Activated CD8-positive, alpha-beta memory T cell treated with anti-CD3 and anti-CD28 coated beads for 24 hours (primary cell): Measurements from ENCODE around the gene RAB30.

Experiments
- DNase-seq: peaks from one replicate; pipeline ENCODE4 v3.0.0-alpha.2; 2020

RAB30 gene

GRCh38 chr11:83071567-83072349 is at the start of gene RAB30:
TSS of gene RAB30 (minus strand) at chr11:83071897. CDS start at chr11:82997316, 74,581 bp downstream.
- peak; percentile 93 for DNase-seq

DNA sequence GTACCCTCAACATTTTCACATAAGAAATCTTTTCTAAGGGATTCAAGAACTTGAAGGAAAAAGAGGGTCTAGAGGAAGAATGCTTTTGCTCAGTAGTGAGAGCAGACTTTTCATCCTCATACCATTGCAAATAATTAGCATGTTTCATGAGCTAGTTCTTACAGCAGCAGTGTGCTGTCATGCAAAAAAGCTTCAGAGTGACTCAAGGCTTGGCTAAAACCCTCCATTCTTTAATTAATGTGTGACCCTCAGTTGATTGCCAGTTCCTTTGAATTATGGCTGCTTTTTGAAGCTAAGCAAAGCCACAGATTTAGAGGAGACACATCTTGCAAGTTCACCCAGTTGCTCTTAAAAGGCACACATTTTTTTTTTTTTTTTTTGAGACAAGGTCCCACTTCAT is 48.6 kb upstream of the RAB30 start:
- DNase-seq = no peak

DNA sequence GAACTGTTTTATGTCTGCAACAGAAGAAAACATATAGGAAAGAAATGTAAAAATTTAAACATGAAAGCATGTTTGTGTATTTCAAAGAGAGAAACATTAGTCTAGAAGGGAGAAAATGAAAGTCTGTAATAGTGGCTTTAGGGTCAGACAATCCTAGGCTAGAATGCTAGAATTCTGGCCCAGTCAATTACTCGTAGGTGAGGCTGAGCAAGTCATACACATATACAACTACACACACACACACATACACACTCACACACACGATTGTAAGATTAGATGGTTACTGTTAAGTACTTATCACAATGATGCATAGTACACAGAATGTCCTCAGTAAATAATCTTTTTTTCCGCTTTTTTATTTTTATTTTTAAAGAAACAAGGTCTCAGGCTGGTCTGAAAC is 47.5 kb upstream of the RAB30 start:
- no peak for DNase-seq

- no peak for DNase-seq
Observed at GRCh38 chr11:83118814-83119213, 47.1 kb upstream of the RAB30 start.

GRCh38 chr11:83116015-83116641 is 44.4 kb upstream of the RAB30 start:
- no peak for DNase-seq

- no peak for DNase-seq
Observed at GRCh38 chr11:83115551-83115950, 43.9 kb upstream of the RAB30 start.

GRCh38 chr11:83115026-83115425 is 43.3 kb upstream of the RAB30 start:
- no peak for DNase-seq

DNA sequence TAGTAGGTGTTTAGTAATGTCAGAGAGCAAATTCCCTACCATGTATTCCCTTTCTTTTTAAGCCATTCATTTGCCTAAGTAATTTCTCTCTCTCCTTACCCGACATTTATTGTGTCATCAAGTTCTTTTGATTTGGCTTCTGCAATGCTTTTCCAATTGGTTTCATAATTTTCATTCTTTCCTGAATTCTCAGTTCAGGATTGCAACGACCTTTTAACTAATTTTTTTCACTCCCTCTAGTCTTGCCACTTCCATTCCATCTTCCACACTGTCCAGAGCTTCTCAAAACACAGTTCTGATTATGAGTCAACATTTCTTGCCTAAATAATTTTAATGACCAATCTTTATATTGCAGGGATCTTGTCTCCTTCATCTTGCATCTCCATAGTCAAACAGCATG is 41.2 kb upstream of the RAB30 start:
- DNase-seq = no peak

- no peak for DNase-seq
Observed at GRCh38 chr11:83105168-83105567, 33.5 kb upstream of the RAB30 start.

GRCh38 chr11:83102834-83103233 is 31.1 kb upstream of the RAB30 start:
- no peak for DNase-seq

- no peak for DNase-seq
Observed at GRCh38 chr11:83097429-83098075, 25.9 kb upstream of the RAB30 start.

GRCh38 chr11:83093634-83094033 is 21.9 kb upstream of the RAB30 start:
- DNase-seq = no peak

DNA sequence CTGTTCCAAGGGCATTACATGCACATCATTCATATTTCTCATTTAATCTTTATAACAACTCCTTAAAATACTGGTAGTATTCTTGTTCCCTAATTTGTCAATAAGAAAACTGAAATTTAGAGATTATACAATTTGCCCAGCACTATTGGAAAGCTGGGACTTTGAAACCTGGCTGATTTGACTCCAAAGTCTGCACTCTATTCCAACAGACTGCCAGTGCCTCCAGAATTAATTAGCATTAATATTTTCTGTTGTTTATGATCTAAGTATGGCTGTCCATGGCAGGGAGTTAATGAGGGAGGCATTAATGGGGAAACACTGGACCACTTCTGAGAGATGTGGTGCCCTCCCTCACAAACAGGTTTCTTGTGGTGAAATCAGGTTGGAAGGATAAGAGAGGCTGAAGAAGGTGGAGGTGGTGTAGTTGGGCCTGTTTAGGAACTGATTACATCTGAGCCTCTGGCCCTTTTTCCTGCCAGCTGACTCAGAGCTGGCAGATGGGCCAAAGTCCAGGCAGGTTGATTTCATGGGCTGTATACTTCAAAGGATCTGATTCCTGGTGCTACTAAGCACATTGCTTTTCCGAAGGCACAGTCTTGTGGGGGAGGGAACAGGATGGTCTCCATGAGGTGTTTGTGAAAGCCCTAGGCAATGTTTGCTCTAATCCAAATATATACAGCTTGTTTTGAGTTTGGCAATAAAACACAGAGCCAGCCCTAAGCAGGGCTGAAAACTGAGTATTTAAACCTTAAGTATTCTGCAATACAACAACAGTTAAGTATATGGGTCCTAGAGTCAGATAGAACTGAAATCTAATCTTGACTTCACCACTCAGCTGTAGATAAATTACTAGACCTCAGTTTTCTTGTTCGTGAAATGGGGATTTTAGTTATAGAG is 21.0 kb upstream of the RAB30 start:
- DNase-seq = no peak

- DNase-seq = no peak
Observed at GRCh38 chr11:83088965-83089364, 17.3 kb upstream of the RAB30 start.

GRCh38 chr11:83087035-83087434 is 15.3 kb upstream of the RAB30 start:
- DNase-seq = no peak

GRCh38 chr11:83079820-83080219 is 8.1 kb upstream of the RAB30 start:
- no peak for DNase-seq

DNA sequence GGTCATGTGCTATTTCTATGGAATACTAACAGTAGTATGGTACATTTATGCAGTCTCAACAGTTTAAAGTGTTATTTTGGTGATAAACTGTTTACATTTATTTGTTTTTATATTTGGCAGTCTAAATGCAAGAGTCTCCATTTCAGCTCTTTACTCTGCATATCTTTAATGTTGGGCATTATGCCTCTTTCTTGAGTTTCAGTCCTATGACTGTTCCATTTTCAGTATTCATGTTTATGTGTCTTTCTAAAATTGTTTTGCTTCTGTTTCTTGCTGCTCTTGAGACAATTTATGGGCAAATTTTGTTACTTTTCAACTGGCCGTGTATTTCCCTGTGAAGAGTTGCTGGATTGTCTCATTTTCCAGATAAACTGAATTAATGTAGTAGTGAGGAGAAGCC is 6.6 kb upstream of the RAB30 start:
- no peak for DNase-seq

- no peak for DNase-seq
Observed at GRCh38 chr11:83073884-83074283, 2.2 kb upstream of the RAB30 start.

- no peak for DNase-seq
Observed at GRCh38 chr11:83073258-83073657, 1.6 kb upstream of the RAB30 start.

GRCh38 chr11:83072350-83073242 is 899 bp upstream of the RAB30 start:
- DNase-seq = no peak

DNA sequence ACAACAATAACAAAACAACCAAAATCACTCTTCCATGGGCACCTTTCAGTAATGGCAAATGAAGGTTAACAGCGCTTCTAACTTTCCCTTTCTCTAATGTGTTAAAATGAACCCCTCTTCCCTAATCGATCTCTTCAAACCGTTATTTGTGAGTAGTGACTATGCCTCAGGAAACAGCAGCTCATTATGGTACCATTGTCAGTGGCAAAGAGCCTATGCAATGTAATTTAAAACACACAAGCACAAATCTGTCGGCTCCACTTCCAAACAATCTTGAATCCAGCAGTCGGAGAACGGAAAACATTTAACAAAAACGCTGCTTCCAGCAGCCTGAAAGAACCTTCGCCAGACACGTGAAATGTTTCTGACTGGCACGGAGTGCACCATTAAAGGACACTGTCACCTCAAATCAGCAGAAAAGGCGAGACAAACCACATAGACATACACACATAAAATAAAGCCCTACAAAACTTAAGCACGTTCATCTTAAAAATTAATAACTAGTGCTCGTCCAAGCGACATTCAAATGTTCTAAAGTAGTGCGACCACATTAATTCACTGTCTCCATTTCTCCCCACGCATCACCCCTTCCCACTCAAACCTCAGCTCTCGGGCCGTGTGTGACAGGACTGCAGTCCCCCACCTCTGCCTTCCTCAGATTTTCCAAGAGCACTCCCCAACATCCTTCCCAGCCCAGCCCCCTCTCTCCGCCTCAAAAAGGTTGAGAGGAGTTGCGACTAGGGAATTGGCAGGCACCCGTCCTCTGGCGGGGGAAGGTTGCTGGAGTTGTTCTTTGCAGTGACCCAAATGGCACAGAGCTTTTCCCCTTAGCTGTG is 748 bp downstream of the RAB30 start:
- peak; percentile 78 for DNase-seq
